IgD-negative memory B cell (primary cell): ENCODE results near the gene B4GALNT3. TPM values are rescaled to one million over a fixed set of nuclear protein-coding genes. Genes with fewer than 3 reads are reported as not detected.

Experiments
- H3K27ac Mint-ChIP-seq, 3 donors: one replicate each; pipeline ENCODE4 v1.8.0; 2020 to 2022; ENCODE audit warnings: mild to moderate bottlenecking in 3 of 3, mixed read lengths in 3 of 3, moderate library complexity in 1 of 3
- H3K27me3 Mint-ChIP-seq: one replicate; pipeline ENCODE4 v1.8.0; 2021; ENCODE audit warnings: mixed read lengths
- H3K36me3 Mint-ChIP-seq: one replicate; pipeline ENCODE4 v1.8.0; 2020; ENCODE audit warnings: mild to moderate bottlenecking, mixed read lengths
- H3K4me1 Mint-ChIP-seq, 3 donors: one replicate each; pipeline ENCODE4 v1.8.0; 2020 to 2022; ENCODE audit warnings: mixed read lengths in 3 of 3, mild to moderate bottlenecking in 1 of 3
- H3K4me3 Mint-ChIP-seq, 4 donors: one replicate each; pipeline ENCODE4 v1.8.0; 2020 to 2022; ENCODE audit warnings: mild to moderate bottlenecking in 4 of 4, mixed read lengths in 4 of 4, moderate library complexity in 3 of 4
- H3K9me3 Mint-ChIP-seq, 3 donors: one replicate each; pipeline ENCODE4 v1.8.0; 2020 to 2021; ENCODE audit warnings: mixed read lengths in 3 of 3, mild to moderate bottlenecking in 1 of 3
- polyA plus RNA-seq: library from polyadenylated mRNA; unstranded; fragments of 300-500 nt; fragmentation: Illumina TruSeq; gene quantifications from one replicate; pipeline ENCODE4 v1.2.3, GENCODE V29; 2021

B4GALNT3 gene
- polyA plus RNA-seq, 1 donor from 2014 or later: 0.89 TPM

DNA sequence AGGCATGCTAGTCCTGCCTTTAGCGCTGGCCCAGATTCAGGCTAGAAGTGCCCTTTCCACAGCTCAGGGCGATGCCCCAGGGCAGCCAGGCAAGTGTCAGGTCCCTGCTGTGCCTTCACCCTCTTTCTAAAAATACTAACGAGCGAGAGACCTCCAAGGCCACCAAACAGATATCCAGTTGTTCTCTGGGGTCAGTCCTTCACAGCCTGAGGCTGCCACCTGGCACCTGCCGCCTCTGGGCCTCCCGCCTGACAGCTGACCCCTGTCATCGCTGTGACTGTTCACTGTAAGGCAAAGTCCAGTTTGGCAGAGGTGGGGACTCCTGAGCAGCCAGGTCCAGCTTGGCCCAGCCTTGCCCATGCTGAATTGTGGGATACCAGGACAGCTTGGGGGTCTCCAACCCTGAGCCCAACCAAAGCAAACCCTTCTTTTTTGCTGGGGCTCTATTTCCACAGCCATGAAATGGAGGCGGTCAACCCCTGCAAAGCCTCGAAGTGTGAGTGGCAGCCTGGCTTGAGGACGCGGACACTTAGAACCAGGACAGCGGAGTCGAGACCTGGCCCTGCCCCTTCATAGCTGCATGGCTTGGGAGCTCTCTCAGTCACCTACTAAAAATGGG lies 123.6 kb downstream of the B4GALNT3 start:
- H3K27me3 Mint-ChIP-seq: no peaks in the 10 kb centered on the region
- peaks cover 4% of the 10 kb centered on the region for H3K36me3 Mint-ChIP-seq
- no peak overlapping the region for H3K4me3 Mint-ChIP-seq
- no peak overlapping the region for H3K27ac Mint-ChIP-seq
- H3K4me1 Mint-ChIP-seq: peaks cover under 1 to 6% (median 6%) of the 10 kb centered on the region in 3 donors
- H3K9me3 Mint-ChIP-seq: peaks cover 0 to 2% (median 0%) of the 10 kb centered on the region in 3 donors

DNA sequence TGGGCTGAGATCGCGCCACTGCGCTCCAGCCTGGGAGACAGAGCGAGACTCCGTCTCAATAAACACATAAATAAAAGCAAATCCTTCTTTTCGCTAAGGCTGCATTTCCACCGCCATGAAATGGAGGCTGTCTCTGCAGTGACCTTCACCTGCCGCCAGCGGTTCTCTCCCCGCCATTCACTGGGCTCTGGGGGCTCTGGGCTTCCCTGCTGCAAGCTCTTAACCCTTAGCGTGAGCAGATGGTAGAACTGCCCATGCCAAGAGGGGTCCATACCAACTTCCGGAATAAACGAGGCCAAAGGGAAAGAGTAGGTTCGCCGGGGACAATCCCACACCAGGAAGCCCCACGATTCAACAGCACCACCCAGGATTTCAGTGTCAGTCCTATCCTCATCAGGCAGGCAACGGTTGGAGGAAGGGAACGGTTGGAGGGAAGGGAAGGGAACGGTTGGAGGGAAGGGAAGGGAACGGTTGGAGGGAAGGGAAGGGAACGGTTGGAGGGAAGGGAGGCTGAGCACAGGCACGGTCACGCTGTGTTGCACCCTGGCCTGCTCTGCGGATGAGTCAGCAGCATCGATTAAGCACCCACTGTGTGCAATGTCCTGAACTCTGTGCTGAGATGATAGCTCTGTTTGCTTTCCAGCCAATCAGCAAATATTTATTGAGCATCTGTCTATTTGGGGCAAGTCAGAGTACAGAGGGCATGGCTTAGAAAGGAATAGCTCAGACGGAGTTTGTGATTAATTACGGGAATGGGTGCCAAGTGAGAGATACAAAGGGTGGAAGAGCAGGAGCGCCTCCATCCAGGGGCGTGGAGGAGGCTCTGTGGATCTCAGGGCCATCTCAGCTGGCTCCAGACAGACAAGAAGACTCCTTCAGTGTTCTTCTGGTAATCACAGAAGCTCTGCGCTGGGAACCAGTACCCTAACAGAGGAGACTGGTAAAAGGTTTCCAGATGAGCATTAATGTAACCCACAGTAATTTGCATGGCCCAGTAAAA lies 125.6 kb downstream of the B4GALNT3 start:
- H3K9me3 Mint-ChIP-seq: peaks cover 0 to 4% (median 0%) of the 10 kb centered on the region in 3 donors
- no peak overlapping the region for H3K4me3 Mint-ChIP-seq
- H3K4me1 Mint-ChIP-seq: peaks cover 2 to 6% (median 6%) of the 10 kb centered on the region in 3 donors
- peak overlapping the region in 1 of 3 donors; percentile 53 for H3K27ac Mint-ChIP-seq
- peaks cover 6% of the 10 kb centered on the region for H3K36me3 Mint-ChIP-seq
- no peaks in the 10 kb centered on the region for H3K27me3 Mint-ChIP-seq

DNA sequence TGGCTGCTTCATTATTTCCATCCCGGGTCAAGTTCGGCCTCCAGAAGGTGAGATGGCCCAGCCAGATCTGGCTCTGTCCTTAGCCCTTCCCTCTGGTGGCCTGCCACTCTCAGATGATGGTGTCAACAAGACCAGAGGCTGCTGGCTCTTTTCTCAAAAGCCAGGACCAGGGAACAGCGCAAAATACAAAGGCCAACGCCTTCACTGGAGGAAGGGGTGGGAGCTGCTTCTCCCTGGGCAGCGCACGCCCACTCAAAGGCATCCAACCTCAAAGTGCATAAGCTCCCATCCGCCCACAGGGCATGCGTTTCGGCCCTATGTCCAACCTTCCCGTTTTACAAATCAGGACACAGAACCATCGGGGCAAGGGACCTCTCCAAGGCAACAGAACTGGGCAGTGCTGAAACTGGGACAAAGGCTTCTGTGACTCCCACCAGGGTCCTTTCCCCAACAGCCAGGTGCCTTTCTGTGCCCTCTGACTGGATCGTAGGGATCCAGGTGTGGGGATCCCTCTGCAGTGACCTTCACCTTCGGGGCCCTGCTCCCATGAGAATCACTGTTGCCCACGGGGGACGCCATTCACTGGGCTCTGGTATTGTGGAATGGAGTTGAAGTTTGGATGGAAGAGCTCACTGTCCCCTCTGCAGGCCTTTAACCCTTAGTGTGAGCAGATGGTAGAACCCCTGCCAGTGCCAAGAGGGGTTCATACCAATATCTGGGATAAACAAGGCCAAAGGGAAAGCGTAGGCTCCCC lies 126.8 kb downstream of the B4GALNT3 start:
- Mint-ChIP-seq H3K36me3 (peaks cover 6% of the 10 kb centered on the region), H3K27me3 (no peaks in the 10 kb centered on the region), H3K27ac (no peak overlapping the region), H3K4me1 (peaks cover 2 to 6% (median 6%) of the 10 kb centered on the region in 3 donors), H3K4me3 (no peak overlapping the region), H3K9me3 (peaks cover 0 to 4% (median 0%) of the 10 kb centered on the region in 3 donors)

DNA sequence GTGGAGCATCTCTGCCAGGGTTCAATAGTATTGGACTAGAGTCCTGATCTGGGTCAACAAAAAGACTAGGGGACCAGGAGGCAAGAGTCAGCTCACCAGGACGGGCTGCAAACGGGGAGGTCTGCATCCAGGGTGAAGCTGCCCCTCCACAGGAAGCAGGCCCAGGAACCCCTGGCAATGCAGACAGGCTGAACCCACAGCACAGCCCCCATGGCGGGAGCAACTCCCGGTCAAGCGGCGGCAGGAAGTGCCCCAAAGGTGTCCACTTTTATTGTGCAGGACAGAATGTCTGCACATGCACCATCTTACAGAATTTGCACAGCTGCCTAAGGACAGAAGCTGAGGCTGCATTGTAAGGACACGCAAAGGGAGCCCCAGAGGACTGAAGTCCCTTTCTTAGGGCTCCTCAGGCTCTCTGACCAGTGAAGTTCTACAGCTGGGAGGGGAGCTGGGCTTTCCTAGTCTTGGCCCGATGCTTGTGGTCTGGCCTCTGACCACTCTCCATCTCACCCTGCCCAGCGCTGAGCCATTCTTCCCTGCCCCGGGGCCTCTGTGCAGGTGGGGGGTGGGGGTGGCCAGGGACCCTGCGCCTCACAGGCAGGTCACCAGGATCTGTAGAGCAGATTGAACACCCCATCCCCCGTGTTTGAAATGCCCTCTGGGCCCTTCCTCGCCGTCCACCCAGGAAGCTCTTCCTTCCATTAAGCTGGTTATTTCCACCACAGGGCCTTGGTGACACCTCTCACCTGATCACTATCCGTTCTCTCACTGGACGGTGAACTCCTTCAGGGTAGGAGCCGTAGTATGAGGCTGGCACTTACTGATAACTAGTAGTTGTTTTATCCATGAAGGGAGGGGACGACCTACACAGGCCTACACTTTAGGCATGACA lies 127.6 kb downstream of the B4GALNT3 start:
- Mint-ChIP-seq H3K4me3 (no peak overlapping the region), H3K27ac (no peak overlapping the region), H3K27me3 (no peaks in the 10 kb centered on the region), H3K9me3 (peaks cover 0 to 4% (median 0%) of the 10 kb centered on the region in 3 donors), H3K4me1 (peaks cover 2 to 6% (median 6%) of the 10 kb centered on the region in 3 donors), H3K36me3 (peaks cover 6% of the 10 kb centered on the region)

DNA sequence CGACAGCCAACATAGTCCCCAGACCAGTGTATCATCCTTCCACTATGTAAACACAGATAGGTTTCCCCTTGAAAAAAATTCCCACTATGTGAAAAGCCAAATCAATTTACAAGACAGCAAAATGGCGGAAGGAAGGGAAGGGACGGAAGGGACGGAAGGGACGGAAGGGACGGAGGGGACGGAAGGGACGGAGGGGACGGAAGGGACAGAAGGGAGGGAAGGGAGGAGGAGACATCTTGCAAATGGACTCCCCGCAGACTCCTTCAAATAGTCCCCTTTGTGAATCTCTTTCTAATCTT lies 128.2 kb downstream of the B4GALNT3 start:
- H3K4me1 Mint-ChIP-seq: peaks cover 2 to 6% (median 6%) of the 10 kb centered on the region in 3 donors
- H3K9me3 Mint-ChIP-seq: peaks cover 0 to 4% (median 0%) of the 10 kb centered on the region in 3 donors
- no peak overlapping the region for H3K4me3 Mint-ChIP-seq
- H3K36me3 Mint-ChIP-seq: peaks cover 6% of the 10 kb centered on the region
- H3K27ac Mint-ChIP-seq: peak overlapping the region in 1 of 3 donors; percentile 18
- H3K27me3 Mint-ChIP-seq: no peaks in the 10 kb centered on the region

DNA sequence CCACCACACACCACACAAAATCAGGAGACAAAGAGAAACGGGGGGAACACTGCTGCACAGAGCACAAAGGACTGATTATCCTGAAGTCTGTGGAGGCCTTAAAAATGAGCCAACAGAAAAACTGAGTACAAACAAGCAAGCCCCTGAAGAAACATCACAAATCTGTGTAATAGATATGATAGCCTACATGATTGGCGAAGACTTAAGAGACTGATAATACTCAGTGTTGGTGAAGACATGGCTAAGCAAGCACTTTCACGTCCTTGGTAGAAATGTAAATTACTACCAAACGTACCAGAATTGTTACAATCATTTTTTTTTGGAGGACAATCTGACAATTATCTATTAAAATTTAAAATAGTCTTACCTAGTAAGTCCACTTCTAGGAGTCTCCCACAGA lies 128.9 kb downstream of the B4GALNT3 start:
- Mint-ChIP-seq H3K27me3 (no peaks in the 10 kb centered on the region), H3K4me1 (peaks cover 6 to 12% (median 6%) of the 10 kb centered on the region in 3 donors), H3K4me3 (no peak overlapping the region), H3K36me3 (peaks cover 6% of the 10 kb centered on the region), H3K9me3 (peaks cover 0 to 4% (median 0%) of the 10 kb centered on the region in 3 donors), H3K27ac (no peak overlapping the region)

DNA sequence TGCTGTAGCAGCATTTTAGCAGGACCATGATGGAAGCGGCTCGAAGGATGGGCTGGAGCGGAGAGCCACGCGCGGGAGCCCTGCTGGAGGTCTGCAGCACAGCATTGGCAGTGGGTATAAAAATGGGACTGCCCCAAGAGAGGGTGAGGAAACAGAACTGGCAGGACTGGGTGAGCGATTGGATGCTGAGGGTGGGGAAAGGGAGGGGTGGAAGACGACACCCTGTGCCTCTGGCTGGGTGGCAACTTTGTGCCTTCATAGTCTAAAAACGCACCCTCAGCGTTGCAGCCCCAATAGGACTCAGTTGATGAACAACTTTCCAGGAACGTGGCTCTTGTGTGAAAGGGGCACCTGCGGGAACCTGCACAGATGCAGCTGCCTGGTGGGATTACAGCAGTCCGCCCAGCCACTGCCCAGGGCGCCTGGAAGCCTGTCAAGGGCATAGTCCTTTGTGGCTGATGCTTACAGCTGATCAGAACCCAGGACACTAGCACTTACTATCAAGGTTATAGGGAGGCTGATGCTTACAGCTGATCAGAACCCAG lies 130.5 kb downstream of the B4GALNT3 start:
- Mint-ChIP-seq H3K27ac (peak overlapping the region in 1 of 3 donors; percentile 96), H3K4me1 (peaks cover 6 to 14% (median 6%) of the 10 kb centered on the region in 3 donors), H3K4me3 (no peak overlapping the region), H3K36me3 (peaks cover 6% of the 10 kb centered on the region), H3K9me3 (peaks cover 0 to 4% (median 0%) of the 10 kb centered on the region in 3 donors), H3K27me3 (no peaks in the 10 kb centered on the region)

DNA sequence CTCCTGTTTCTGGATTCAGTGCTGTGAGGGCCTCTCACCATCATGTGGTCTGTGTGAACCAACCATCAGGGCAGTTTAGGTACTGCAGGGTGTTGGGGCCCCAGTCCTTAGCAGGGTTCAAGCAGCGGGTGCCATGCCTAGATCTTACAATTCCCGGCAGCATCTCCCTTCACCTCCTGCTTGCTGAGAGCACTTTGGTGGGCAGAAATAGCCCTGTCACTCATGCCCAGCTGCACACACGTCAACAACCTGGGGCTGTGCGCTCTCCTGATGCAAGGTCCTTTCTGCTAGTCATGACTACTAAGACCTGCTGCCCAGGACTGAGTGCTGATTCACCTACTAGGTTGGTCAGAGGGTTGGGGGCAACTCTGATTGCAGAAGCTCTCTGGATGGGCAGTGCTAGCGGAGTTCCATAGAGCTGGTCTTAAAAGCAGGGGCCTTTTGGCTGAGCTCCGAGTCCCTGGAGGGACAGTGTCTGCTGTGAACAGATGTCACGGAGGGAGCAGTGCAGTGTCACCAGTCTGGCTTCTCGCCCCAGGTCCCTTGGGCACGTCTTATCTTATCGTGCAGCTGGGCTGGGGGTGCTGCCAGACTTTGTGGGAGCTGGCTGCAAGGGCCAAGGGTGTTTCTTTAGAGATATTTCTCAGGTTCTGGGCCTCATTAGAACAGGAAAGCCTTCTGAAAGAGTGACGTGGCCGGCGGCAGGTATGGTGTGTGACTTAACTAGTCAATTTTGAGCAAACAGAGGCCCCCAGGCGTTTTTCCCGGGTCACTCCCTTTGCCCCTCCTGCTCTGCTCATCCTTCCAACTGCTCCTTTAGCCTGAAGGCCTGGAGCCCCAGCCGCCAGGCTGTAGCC lies 131.7 kb downstream of the B4GALNT3 start:
- H3K9me3 Mint-ChIP-seq: peaks cover 0 to 4% (median 0%) of the 10 kb centered on the region in 3 donors
- H3K27me3 Mint-ChIP-seq: no peaks in the 10 kb centered on the region
- peaks cover 6% of the 10 kb centered on the region for H3K36me3 Mint-ChIP-seq
- peaks cover 0 to 8% (median 6%) of the 10 kb centered on the region in 3 donors for H3K4me1 Mint-ChIP-seq
- H3K27ac Mint-ChIP-seq: peak overlapping the region in 1 of 3 donors; percentile 13
- no peak overlapping the region for H3K4me3 Mint-ChIP-seq

DNA sequence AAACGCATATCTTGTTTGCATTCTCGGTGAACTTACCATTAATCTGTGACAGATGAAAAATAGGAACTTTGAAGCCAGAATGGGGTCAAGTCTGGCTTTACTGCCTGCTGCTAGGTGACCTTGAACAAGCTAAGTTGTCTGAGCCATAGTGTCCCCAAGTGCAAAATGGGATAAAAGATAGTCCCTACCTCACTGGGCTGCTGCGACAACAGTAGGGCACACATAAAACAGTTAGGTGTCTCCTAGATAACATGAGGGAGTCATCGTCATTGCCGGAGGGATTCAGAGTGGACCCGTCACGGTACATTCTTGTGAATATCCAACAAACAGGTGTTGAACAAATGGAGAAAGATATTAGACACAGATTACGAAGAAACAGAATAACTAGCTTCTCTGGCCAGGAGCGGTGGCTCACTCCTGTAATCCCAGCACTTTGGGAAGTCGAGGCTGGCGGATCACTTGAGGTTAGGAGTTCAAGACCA lies 132.3 kb downstream of the B4GALNT3 start:
- no peaks in the 10 kb centered on the region for H3K27me3 Mint-ChIP-seq
- peaks cover 0 to 8% (median 6%) of the 10 kb centered on the region in 3 donors for H3K4me1 Mint-ChIP-seq
- peak overlapping the region in 1 of 3 donors; percentile 13 for H3K27ac Mint-ChIP-seq
- H3K9me3 Mint-ChIP-seq: peaks cover 0 to 4% (median 0%) of the 10 kb centered on the region in 3 donors
- H3K4me3 Mint-ChIP-seq: peak overlapping the region in 1 of 4 donors; percentile 39
- H3K36me3 Mint-ChIP-seq: peaks cover 6% of the 10 kb centered on the region

DNA sequence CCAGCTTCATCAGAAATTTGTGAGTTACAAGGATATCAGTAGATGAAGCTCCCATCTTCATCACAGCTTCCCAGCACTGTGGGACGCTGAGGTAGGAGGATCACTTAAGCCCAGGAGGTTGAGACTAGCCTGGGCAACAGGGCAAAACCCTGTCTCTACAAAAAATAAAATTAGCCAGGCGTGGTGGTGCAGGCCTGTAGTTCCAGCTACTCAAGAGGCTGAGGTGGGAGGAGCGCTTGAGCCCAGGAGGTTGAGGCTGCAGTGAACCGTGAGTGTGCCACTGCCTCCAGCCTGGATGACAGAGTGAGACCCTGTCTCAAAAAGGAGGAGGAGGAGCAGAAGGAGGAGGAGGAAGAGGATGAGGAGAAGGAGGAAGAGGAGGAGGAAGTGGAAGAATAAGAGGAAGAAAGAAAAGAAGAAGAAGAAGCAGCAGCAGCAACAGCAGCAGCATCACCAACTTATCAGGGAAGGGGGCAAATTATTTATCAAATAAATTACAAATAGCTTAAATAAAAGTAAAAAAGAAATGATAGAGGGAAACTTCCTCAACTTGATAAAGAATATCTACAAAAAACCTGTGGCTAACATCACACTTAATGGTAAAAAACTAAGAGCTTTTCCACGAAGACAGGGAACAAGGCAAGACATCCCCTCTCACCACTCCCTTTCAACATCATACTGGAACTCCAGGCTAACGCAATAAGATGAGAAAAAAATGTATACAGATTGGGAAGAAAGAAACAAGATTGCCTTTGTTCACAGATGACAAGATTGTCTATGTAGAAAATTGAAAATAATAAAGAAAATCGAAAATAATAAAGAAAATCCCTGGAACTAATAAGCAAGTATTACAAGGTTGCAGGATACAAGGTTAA lies 133.9 kb downstream of the B4GALNT3 start:
- H3K36me3 Mint-ChIP-seq: peaks cover 2% of the 10 kb centered on the region
- H3K4me3 Mint-ChIP-seq: no peak overlapping the region
- no peaks in the 10 kb centered on the region for H3K9me3 Mint-ChIP-seq
- H3K27me3 Mint-ChIP-seq: no peaks in the 10 kb centered on the region
- peak overlapping the region in 1 of 3 donors; percentile 83 for H3K27ac Mint-ChIP-seq
- H3K4me1 Mint-ChIP-seq: peaks cover 0 to 8% (median 4%) of the 10 kb centered on the region in 3 donors

DNA sequence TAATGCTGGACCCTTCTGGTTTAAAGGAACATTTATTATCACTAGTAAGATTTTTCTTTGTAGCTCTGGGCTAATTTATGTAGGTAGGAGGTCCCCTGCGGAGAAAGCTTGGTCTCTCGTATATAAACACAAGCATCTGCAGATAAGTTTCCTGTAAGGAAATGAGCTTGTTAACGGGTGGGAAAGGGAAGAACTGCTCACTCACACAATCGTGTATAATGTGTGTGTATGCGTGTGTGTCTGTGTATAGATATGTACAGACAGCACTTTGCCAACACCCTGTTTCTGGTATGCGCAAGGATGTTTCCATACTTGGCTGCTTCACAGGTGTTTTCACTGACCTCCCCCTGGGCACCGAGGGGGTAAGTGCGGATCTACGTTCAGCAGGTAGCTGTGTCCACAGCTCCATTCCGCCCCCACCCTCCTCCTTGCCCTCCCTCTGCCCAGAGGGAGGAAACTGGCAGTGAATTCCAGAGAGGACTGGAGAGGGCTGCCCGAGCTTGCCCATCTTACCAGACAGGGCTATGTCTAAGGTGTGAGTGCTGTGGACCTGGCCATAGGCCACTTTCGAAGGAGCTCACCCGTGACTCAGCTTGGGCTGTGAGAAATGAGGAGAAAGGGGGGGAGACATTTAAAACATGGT lies 138.3 kb downstream of the B4GALNT3 start:
- Mint-ChIP-seq H3K27ac (no peak overlapping the region), H3K4me1 (peaks cover 0 to 7% (median 4%) of the 10 kb centered on the region in 3 donors), H3K9me3 (no peaks in the 10 kb centered on the region), H3K36me3 (no peaks in the 10 kb centered on the region), H3K4me3 (no peak overlapping the region), H3K27me3 (no peaks in the 10 kb centered on the region)

DNA sequence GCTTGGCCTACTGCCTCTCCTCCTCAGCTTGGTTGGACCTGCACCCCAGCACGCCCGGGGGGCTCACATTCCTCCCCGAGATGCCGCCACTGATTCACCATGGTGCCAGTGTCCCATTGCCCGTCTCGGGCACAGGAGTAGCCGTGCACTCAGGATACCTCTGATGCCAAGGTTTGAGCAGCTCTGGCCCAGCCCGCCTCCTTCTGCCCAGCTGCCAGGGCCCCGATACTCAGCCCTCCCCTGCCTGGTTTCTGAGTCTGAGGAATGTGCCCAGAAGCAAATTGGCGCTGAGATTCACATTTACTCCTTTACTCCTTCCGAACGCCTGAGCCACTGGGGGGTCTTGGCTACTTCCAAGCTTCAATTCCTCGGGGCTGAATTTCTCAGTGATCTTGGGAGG lies 140.0 kb downstream of the B4GALNT3 start:
- H3K27me3 Mint-ChIP-seq: no peaks in the 10 kb centered on the region
- H3K36me3 Mint-ChIP-seq: peaks cover 4% of the 10 kb centered on the region
- no peak overlapping the region for H3K4me3 Mint-ChIP-seq
- H3K9me3 Mint-ChIP-seq: no peaks in the 10 kb centered on the region
- H3K4me1 Mint-ChIP-seq: no peaks in the 10 kb centered on the region
- H3K27ac Mint-ChIP-seq: no peak overlapping the region
